Spinal cord (tissue), 10 donors: ENCODE results near the gene KIF18B. TPM values are rescaled to one million over a fixed set of nuclear protein-coding genes. Genes with fewer than 3 reads are reported as not detected.

Source experiments
- DNase-seq, 6 donors: peaks; one replicate each; pipeline versions ENCODE4 v3.0.0 to v3.0.0-alpha.2; 2013 to 2015; ENCODE audit warnings: low spot score in 6 of 6, low read depth in 4 of 6
- H3K27ac ChIP-seq: one replicate; pipeline ENCODE4 v1.5.1; 2013; ENCODE audit warnings: low read depth, low read length, control low read depth
- H3K27me3 ChIP-seq: one replicate; pipeline ENCODE4 v1.6.1; 2013; ENCODE audit warnings: low read length; ENCODE audit not compliant: control insufficient read depth, insufficient read depth
- H3K36me3 ChIP-seq: one replicate; pipeline ENCODE4 v1.6.1; 2013; ENCODE audit warnings: low read length; ENCODE audit not compliant: control insufficient read depth, insufficient read depth
- H3K4me1 ChIP-seq: one replicate; pipeline ENCODE4 v1.6.1; 2013; ENCODE audit warnings: low read length; ENCODE audit not compliant: control insufficient read depth, insufficient read depth
- H3K4me3 ChIP-seq: one replicate; pipeline ENCODE4 v1.5.1; 2013; ENCODE audit warnings: low read depth, low read length, control low read depth
- H3K9me3 ChIP-seq: one replicate; pipeline ENCODE4 v1.6.1; 2013; ENCODE audit warnings: low read length; ENCODE audit not compliant: control insufficient read depth, insufficient read depth
- WGBS: methylation state at CpG from one replicate; pipeline ENCODE4 v1.1.5; 2013; ENCODE audit warnings: missing lambda C conversion rate; ENCODE audit not compliant: insufficient coverage; 5-methylcytosine and 5-hydroxymethylcytosine counted together
- polyA plus RNA-seq, 2 donors: library from polyadenylated mRNA; unstranded; fragments of 120-200 nt; gene quantifications; one replicate each; pipeline ENCODE4 v1.2.1, GENCODE V29; 2013; ENCODE audit not compliant: insufficient read length in 2 of 2
- total RNA-seq, 2 donors: library from RNA; depleted of rRNA in 1 of 2; stranded (reverse); fragments of 120-200 nt in 1 of 2; fragments of >200 nt in 1 of 2; gene quantifications; one replicate each; pipeline versions ENCODE4 v1.2.3 to v1.2.4, GENCODE V29; 2013 to 2014
- donor health status: healthy.

The KIF18B gene
- total and polyA plus RNA-seq, 4 donors, result 1.6 to 11.7 (median 4.5) TPM

DNA sequence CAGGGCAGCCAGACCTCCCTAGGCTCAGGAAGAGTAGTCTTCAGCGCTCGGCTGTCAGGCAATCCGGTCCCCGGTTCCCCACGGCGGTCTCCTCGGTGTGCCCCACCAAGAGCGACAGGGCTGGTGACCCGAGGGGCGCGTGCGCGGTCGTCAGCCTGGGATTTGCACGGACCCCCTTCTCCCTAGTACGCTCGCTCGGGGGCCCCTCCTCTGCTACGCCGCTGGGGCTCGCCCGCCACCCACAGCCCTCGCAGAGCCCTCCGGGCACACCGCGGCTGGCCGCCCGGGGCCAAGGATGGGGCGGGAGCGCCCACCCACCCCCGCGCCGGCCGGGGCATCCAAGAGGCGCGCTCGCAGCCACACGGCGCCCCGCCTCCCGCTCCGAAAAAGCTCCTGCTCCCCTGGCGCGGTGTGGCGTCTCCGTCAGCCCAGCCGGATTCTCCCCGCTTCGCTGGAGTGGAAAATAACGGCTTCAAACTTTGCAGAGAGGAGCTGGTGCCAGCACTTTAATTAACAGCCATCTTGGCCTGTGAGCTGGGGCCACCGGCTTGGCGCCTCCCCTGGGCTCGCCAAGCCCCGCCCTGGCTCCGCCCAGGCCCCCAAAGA is 22.7 kb upstream of the KIF18B start:
- no peak overlapping the region for H3K27ac ChIP-seq
- no peaks in the 10 kb centered on the region for H3K36me3 ChIP-seq
- DNase-seq, result peak in 2 of 6 donors; percentile 78 to 86
- peaks cover 46% of the 10 kb centered on the region for H3K4me1 ChIP-seq
- H3K4me3 ChIP-seq, result peak overlapping the region; percentile 38
- H3K9me3 ChIP-seq, result no peaks in the 10 kb centered on the region
- WGBS, result under 1% methylated on average over 54 of the region's 55 CpGs
- peaks cover 42% of the 10 kb centered on the region for H3K27me3 ChIP-seq

DNA sequence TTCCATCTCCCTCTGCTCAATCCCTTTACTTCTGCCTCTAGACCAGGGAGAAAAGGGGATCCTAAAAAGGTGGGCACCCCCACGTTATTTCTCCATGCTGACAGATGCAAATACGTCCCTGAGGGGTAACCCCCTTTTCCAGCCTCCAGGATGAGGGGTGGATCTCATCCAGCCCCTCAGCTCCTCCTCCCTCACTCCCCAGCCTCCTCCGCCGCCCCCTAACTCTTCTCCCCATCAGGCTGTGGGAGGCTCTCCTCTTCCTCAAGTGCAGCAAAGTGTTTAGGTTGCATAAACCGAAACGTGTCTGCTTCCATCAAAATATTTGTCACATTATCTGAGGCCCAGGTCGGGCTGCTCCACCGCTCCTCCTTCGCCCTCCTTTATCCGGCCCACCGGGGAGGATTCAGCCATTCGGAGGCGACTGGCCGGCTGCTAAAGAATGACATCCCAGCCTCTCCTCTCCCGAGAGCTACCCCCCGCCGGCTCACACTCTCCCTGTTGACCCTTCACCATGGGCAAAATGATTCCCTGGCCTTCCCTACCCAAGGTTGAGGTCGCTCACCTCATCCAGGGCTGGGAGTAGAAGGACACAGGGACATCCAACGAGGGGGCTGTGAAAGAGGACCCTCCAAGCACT is 21.7 kb upstream of the KIF18B start:
- peak overlapping the region; percentile 61 for H3K27ac ChIP-seq
- no peak for DNase-seq
- no peaks in the 10 kb centered on the region for H3K36me3 ChIP-seq
- H3K4me1 ChIP-seq, result peaks cover 51% of the 10 kb centered on the region
- no peaks in the 10 kb centered on the region for H3K9me3 ChIP-seq
- H3K27me3 ChIP-seq, result peaks cover 42% of the 10 kb centered on the region
- 48% methylated on average over 12 of the region's 19 CpGs for WGBS
- H3K4me3 ChIP-seq, result peak overlapping the region; percentile 54

DNA sequence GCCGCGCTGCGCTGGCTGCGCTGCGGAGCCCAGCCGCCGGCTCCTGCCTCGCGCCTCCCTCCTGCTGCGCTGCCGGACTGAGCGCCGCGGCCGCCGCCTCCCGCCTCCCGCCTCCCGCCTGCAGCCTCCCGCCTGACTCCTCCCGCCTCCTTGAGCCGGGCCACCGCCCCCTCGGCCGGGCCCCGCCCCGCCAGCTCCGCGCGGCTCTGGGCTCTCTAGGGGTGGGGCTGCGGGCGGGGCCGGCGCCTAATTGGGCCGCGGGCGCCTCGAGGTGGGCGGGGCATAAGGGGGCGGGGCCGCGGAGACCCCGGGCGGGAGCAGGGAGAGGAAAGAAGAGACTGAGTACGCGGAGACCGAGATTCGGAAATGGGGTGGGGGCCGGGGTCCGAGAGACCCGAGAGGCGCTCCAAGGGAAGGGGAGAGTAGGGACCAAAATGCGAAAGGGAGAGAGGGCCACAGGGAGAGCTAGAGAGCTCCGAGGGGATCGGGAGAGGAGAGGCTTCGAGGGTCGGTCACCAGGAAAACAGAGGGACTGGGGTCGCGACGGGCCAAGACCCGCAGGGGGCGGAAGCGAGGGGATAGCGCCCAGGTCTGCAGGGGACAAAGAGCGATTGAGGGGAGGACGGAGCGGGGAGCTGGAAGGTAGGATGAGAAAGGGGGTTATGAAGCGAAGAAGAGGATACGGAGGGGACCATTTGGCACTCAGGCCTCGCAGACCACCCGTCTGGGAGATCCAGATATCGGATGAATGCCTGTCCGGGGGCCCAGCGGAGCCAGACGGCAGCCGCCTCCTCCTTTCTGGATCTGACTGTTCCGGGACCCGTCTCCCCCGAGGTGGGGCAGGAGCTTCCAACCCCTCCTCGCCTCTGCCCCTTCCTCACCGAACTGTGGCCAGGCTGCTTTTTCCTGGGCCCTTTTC is 20.9 kb upstream of the KIF18B start, which contains the start of gene C1QL1:
Gene C1QL1, minus strand, starts transcription at position 79 of the 919 bp plus-strand sequence. CDS start 255 bp downstream, outside the sequence.
- peak within 1 kb of the TSS; percentile 61 for H3K27ac ChIP-seq
- no peaks in the 10 kb centered on the region for H3K9me3 ChIP-seq
- H3K4me3 ChIP-seq, result peak within 1 kb of the TSS; percentile 54
- 4% methylated on average over 79 of the region's 81 CpGs for WGBS
- peaks cover 57% of the 10 kb centered on the region for H3K4me1 ChIP-seq
- peak in 5 of 6 donors; percentile 57 to 96 (median 77) for DNase-seq
- peaks cover 42% of the 10 kb centered on the region for H3K27me3 ChIP-seq
- peaks cover 4% of the 10 kb centered on the region for H3K36me3 ChIP-seq

DNA sequence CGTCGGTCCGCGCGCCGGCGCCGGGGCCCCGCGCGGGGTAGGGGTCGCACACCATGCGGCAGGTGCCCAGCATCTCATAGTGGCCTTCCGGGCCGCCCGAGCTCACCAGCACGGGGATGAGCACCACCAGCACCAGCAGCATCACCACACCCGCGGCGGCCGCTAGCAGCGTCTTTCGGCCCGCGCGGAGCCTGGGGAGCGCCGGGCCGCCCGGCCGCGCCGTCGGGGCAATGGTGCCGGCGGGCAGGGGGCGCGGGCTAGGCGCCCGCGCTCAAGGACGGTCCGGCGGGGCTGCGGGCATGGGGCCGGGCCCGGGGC is 20.3 kb upstream of the KIF18B start:
- no peaks in the 10 kb centered on the region for H3K9me3 ChIP-seq
- H3K4me1 ChIP-seq, result peaks cover 62% of the 10 kb centered on the region
- H3K27ac ChIP-seq, result no peak overlapping the region
- H3K36me3 ChIP-seq, result peaks cover 4% of the 10 kb centered on the region
- no peak for DNase-seq
- no peak overlapping the region for H3K4me3 ChIP-seq
- peaks cover 42% of the 10 kb centered on the region for H3K27me3 ChIP-seq
- under 1% methylated on average over 47 of the region's 47 CpGs for whole genome bisulfite sequencing

DNA sequence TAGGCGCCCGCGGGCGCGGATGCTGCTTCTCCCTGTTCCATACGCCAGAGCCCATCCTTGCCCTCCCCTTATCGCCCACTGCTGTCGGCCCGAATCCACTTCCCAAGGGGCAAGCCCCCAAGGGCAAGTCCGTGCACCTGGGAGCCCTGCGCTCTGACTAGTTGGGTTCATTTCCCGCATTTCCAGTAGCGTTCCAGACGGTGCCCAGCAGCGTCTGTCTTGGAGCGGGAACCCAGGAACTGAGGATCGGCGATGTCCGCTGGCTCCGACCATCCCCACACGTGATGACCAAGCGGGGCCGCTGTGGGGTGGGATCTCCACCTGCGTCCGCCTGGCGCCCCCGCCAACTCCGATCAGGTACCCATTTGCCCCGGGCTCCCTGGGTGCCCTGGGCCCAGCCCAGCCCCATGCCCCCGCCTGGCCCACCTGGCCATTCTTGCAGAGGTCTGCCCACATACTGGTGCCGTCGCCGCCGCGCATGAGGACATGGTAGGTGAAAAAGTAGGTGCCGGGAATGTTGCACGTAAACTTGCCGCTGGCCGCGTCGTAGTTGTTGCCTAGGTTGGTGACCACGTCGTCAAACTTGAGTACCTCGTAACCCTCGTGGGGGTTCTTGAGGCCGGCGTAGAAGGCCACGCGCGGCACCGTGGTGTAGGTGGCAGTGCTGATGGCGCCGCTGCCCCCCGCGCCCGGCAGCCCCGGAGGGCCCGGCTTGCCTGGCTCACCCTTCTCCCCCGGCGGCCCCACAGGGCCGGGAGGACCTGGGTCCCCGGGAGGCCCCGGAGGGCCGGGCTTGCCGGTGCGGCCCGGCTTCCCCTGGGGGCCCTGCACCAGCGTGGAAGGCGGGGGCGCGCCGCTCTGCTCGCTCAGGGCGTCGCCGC is 19.7 kb upstream of the KIF18B start:
- Histone ChIP-seq H3K4me3 (peak overlapping the region; percentile 48), H3K27me3 (peaks cover 42% of the 10 kb centered on the region), H3K36me3 (peaks cover 4% of the 10 kb centered on the region), H3K4me1 (peaks cover 64% of the 10 kb centered on the region), H3K27ac (peak overlapping the region; percentile 33), H3K9me3 (no peaks in the 10 kb centered on the region)
- 1% methylated on average over 76 of the region's 76 CpGs for WGBS
- no peak for DNase-seq

DNA sequence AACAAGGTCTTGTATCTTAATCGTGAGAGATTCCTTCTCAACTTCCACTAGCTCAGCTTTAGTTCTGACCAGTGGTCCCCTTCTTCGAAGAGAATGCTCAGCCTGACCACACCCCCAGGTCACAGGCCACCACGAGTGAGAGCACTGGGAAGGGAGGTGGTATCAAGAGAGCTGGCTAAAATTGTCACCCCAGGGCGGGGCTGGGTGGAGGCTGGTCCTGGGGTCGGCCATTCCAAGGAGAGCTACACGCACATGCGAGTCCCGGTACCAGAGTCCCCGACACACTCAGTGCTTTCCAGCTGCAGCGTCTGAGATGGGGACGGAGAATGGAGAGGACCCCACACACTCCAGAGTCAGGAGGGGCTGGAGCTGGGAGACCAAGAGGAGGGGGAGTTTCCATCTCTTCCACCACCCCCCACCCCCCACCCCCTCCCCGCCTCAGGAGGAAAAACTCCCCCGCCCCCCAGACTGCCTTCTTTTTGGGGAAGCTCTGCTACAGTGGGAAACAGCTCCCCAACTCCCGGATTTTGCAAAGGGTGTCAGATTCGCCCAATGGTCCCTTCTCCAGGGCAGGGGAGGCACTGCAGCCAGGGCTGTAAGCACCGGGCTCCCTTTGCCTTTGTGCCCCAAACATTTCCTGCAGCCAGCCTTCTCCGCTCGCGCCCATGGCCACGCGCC is 18.9 kb upstream of the KIF18B start:
- DNase-seq, result no peak
- Histone ChIP-seq H3K27ac (peak overlapping the region; percentile 33), H3K9me3 (no peaks in the 10 kb centered on the region), H3K36me3 (peaks cover 4% of the 10 kb centered on the region), H3K4me3 (peak overlapping the region; percentile 48), H3K4me1 (peaks cover 64% of the 10 kb centered on the region), H3K27me3 (peaks cover 39% of the 10 kb centered on the region)
- 1% methylated on average over 14 of the region's 21 CpGs for WGBS

DNA sequence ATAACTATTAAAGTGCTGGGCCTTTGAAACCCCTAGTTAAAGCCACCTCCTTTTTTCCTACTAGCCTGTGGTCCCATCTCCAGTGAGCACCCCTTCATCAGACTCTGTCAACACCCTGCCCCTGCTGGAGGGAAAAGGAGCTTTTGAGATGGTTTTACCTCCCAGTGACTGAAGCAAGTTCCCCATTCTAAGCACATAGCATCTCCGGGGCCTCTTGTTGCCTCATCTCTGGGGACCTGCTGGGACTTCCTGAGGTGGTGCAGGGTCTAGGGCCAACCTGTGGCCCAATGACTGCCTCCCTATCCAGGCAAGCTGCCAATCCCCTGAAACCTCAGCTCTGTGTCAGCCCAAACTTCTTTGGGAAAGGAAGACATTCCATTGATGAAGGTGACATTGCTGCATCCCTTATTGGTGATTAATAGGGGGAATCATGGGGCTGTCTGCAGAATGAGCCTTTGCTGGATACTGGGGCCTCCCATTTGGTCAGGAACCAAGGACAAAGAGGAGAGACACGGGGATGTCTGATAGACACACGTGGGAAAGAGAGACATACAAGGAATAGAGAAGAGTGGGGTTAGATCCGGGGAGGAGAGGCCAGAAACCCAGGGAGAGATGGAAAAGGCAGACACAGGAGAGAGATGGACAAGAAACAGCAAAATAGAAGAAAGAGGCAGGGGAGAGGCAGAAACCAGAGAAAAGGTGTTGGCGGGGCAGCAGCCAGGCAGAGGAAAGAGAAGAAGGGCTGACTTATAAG is 18.1 kb upstream of the KIF18B start:
- H3K4me3 ChIP-seq, result peak overlapping the region; percentile 32
- no peaks in the 10 kb centered on the region for H3K9me3 ChIP-seq
- H3K27ac ChIP-seq, result peak overlapping the region; percentile 33
- 29% methylated on average over 5 of the region's 5 CpGs for WGBS
- peaks cover 39% of the 10 kb centered on the region for H3K27me3 ChIP-seq
- peaks cover 4% of the 10 kb centered on the region for H3K36me3 ChIP-seq
- DNase-seq, result no peak
- H3K4me1 ChIP-seq, result peaks cover 67% of the 10 kb centered on the region

DNA sequence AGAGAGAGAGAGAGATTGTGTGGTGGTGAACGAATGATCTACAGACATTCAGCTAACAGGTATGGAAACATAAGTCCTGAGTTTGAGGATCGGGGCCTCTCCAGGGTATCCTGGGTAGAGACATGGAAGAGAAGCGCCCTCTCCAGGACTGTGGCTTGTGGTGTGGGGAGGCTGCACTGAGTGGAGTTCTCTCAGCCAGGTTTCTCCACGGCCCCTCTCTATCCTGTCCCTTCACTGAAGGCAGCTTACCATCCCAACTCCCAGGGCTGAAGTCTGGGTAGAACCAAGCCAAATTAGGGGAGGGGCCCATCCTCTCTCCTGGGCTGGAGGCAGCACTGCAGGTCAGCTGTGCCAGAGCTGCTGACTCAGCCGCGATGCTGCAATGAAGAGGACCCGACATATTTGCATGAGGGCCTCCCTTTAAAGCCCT is 14.4 kb upstream of the KIF18B start:
- no peak overlapping the region for H3K27ac ChIP-seq
- H3K4me3 ChIP-seq, result no peak overlapping the region
- H3K36me3 ChIP-seq, result peaks cover 7% of the 10 kb centered on the region
- peaks cover 65% of the 10 kb centered on the region for H3K4me1 ChIP-seq
- 63% methylated on average over 4 of the region's 7 CpGs for WGBS
- peaks cover 14% of the 10 kb centered on the region for H3K27me3 ChIP-seq
- H3K9me3 ChIP-seq, result no peaks in the 10 kb centered on the region
- DNase-seq, result no peak
